PC-3 (cell line): ENCODE results near the gene NACC1. TPM values are rescaled to one million over a fixed set of nuclear protein-coding genes. Genes with fewer than 3 reads are reported as not detected.

ENCODE experiments used
- ATAC-seq: fragments of 200-7000 bp; cut with Tn5 transposase; 2 replicates; pipeline ENCODE4 v1.9.1; 2020; ENCODE audit warnings: mild to moderate bottlenecking, moderate library complexity
- BruUV-seq: library from RNA; stranded (reverse); fragments of 400-500 nt; replicated peaks from 2 replicates; lab custom pipeline; 2021; lab: Mats Ljungman, UMichigan
- CTCF ChIA-PET: fragments of 300-600 bp; sonication (Branson Sonifier 250); formaldehyde crosslinking; loops from one replicate; lab custom pipeline; 2022; ENCODE audit warnings: antibody characterized with exemption; lab: Charles Lee
- POLR2A ChIA-PET: fragments of 300-600 bp; sonication (Branson Sonifier 250); formaldehyde crosslinking; loops from one replicate; lab custom pipeline; 2022; ENCODE audit warnings: antibody characterized with exemption; ENCODE audit not compliant: unreplicated experiment; lab: Charles Lee
- DNase-seq: peaks from one replicate; pipeline ENCODE4 v3.0.0-alpha.2; 2015
- H2AFZ ChIP-seq: fragments of 300-600 bp; sonication (generic); 2 replicates; pipeline ENCODE4 v1.6.0; 2016; ENCODE audit warnings: antibody characterized with exemption, low read length
- H3F3A ChIP-seq: fragments of 300-600 bp; sonication (generic); one replicate; pipeline ENCODE4 v1.6.0; 2017; ENCODE audit warnings: antibody characterized with exemption, low read length, control low read depth, mild to moderate bottlenecking; ENCODE audit not compliant: unreplicated experiment
- H3K27ac ChIP-seq: fragments of 300-600 bp; sonication (generic); 2 replicates; pipeline ENCODE4 v1.5.1; 2016; ENCODE audit warnings: mild to moderate bottlenecking, low read length
- H3K27me3 ChIP-seq: fragments of 300-600 bp; sonication (generic); 2 replicates; pipeline ENCODE4 v1.6.1; 2016; ENCODE audit warnings: low read length, mixed read lengths
- H3K36me3 ChIP-seq: fragments of 300-600 bp; sonication (generic); 2 replicates; pipeline ENCODE4 v1.6.1; 2016; ENCODE audit warnings: low read depth, mixed run types, low read length, mixed read lengths
- H3K4me1 ChIP-seq: fragments of 300-600 bp; sonication (generic); 2 replicates; pipeline ENCODE4 v1.5.1; 2016; ENCODE audit warnings: low read length; ENCODE audit not compliant: insufficient read depth
- H3K4me2 ChIP-seq: fragments of 300-600 bp; sonication (generic); 2 replicates; pipeline ENCODE4 v1.6.0; 2016; ENCODE audit warnings: low read length
- H3K4me3 ChIP-seq: fragments of 300-600 bp; sonication (generic); 2 replicates; pipeline ENCODE4 v1.5.1; 2016; ENCODE audit warnings: mild to moderate bottlenecking, low read length, mixed read lengths
- H3K79me2 ChIP-seq: fragments of 300-600 bp; sonication (generic); 2 replicates; pipeline ENCODE4 v1.6.1; 2017; ENCODE audit warnings: low read length, mixed read lengths
- H3K9ac ChIP-seq: fragments of 300-600 bp; sonication (generic); 2 replicates; pipeline ENCODE4 v1.6.0; 2016; ENCODE audit warnings: mild to moderate bottlenecking, low read length
- H3K9me2 ChIP-seq: fragments of 300-600 bp; sonication (generic); replicated peaks from 2 replicates; pipeline ENCODE4 v1.6.1; 2016; ENCODE audit warnings: mixed run types, low read length, mixed read lengths
- H3K9me3 ChIP-seq: fragments of 300-600 bp; sonication (generic); 2 replicates; pipeline ENCODE4 v1.6.1; 2016; ENCODE audit warnings: low read length, mixed read lengths
- H4K20me1 ChIP-seq: fragments of 300-600 bp; sonication (generic); 2 replicates; pipeline ENCODE4 v1.6.1; 2016; ENCODE audit warnings: low read length, mixed read lengths
- EZH2 ChIP-seq: fragments of 300-600 bp; sonication (generic); IDR thresholded peaks from one replicate; pipeline ENCODE4 v1.6.1; 2017; ENCODE audit warnings: antibody characterized with exemption, mild to moderate bottlenecking, low read length; ENCODE audit not compliant: unreplicated experiment
- EZH2phosphoT487 ChIP-seq: fragments of 300-600 bp; sonication (generic); IDR thresholded peaks from 2 replicates; pipeline ENCODE4 v1.6.1; 2018; ENCODE audit warnings: mild to moderate bottlenecking, antibody characterized with exemption, low read length, borderline replicate concordance
- intact Hi-C: fragments of 100-400 bp; cut with micrococcal nuclease; formaldehyde crosslinking; loops from 2 replicates; pipeline ENCODE4 v1.9.0; 2023
- total RNA-seq: library from RNA; depleted of rRNA; stranded (reverse); fragments of >200 nt; gene quantifications from 2 replicates; pipeline ENCODE4 v1.2.3, GENCODE V29; 2014
- TF ChIP-seq, protein P1 (sequence below): fragments of 300-600 bp; sonication (generic); conservative IDR thresholded peaks from 2 replicates; pipeline ENCODE4 v1.5.1; 2017; ENCODE audit warnings: antibody characterized with exemption, low read depth, mild to moderate bottlenecking, low read length

Gene NACC1
- total RNA-seq, 1 experiment from 2014 or later: 266 TPM

- H4K20me1 ChIP-seq: no peaks in the 10 kb centered on the region
- no peaks in the 10 kb centered on the region for H3K79me2 ChIP-seq
- H3K4me3 ChIP-seq: no peak overlapping the region
- no peak overlapping the region for H3K9ac ChIP-seq
- ChIA-PET POLR2A (no interaction called here), CTCF (no interaction called here)
- no TSS peak for BruUV-seq
- H2AFZ ChIP-seq: no peak overlapping the region
- H3K27me3 ChIP-seq: no peaks in the 10 kb centered on the region
- TF ChIP-seq EZH2phosphoT487 (no peak), EZH2 (no peak)
- TF ChIP-seq, protein P1, sequence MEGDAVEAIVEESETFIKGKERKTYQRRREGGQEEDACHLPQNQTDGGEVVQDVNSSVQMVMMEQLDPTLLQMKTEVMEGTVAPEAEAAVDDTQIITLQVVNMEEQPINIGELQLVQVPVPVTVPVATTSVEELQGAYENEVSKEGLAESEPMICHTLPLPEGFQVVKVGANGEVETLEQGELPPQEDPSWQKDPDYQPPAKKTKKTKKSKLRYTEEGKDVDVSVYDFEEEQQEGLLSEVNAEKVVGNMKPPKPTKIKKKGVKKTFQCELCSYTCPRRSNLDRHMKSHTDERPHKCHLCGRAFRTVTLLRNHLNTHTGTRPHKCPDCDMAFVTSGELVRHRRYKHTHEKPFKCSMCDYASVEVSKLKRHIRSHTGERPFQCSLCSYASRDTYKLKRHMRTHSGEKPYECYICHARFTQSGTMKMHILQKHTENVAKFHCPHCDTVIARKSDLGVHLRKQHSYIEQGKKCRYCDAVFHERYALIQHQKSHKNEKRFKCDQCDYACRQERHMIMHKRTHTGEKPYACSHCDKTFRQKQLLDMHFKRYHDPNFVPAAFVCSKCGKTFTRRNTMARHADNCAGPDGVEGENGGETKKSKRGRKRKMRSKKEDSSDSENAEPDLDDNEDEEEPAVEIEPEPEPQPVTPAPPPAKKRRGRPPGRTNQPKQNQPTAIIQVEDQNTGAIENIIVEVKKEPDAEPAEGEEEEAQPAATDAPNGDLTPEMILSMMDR: no peak
- ATAC-seq (no peak; the same call in 1 of the 2 replicates), DNase-seq (no peak)
- no peaks in the 10 kb centered on the region for H3F3A ChIP-seq
- no peaks in the 10 kb centered on the region for H3K9me2 ChIP-seq
- intact Hi-C loops: no loop called here
- no peaks in the 10 kb centered on the region for H3K4me1 ChIP-seq
- peaks cover 15% of the 10 kb centered on the region; the same call in 1 of the 2 replicates for H3K36me3 ChIP-seq
- H3K4me2 ChIP-seq: no peak overlapping the region
- no peak overlapping the region for H3K27ac ChIP-seq
- H3K9me3 ChIP-seq: no peaks in the 10 kb centered on the region
Measured at GRCh38 chr19:13072188-13072908, 45.7 kb upstream of the NACC1 start.

- intact Hi-C loops: no loop called here
- H3K79me2 ChIP-seq: no peaks in the 10 kb centered on the region
- no peaks in the 10 kb centered on the region for H4K20me1 ChIP-seq
- no peak overlapping the region for H3K4me3 ChIP-seq
- ATAC-seq: no peak
- no peaks in the 10 kb centered on the region for H3K27me3 ChIP-seq
- BruUV-seq: no TSS peak
- ChIA-PET POLR2A (no interaction called here), CTCF (no interaction called here)
- H3K27ac ChIP-seq: no peak overlapping the region
- DNase-seq: no peak
- H3K9me3 ChIP-seq: no peaks in the 10 kb centered on the region
- H3K9me2 ChIP-seq: no peaks in the 10 kb centered on the region
- no peaks in the 10 kb centered on the region for H3F3A ChIP-seq
- H3K36me3 ChIP-seq: peaks cover 18% of the 10 kb centered on the region; the same call in 1 of the 2 replicates
- TF ChIP-seq, protein P1: no peak
- TF ChIP-seq EZH2 (no peak), EZH2phosphoT487 (no peak)
- H3K4me2 ChIP-seq: no peak overlapping the region
- no peak overlapping the region for H3K9ac ChIP-seq
- H2AFZ ChIP-seq: no peak overlapping the region
- no peaks in the 10 kb centered on the region for H3K4me1 ChIP-seq
Measured at GRCh38 chr19:13073263-13073662, 44.8 kb upstream of the NACC1 start.

- intact Hi-C loops: no loop called here
- ATAC-seq: no peak
- no peak overlapping the region for H2AFZ ChIP-seq
- no peak overlapping the region for H3K4me3 ChIP-seq
- TF ChIP-seq EZH2 (no peak), EZH2phosphoT487 (no peak)
- TF ChIP-seq, protein P1: no peak
- H3K27me3 ChIP-seq: no peaks in the 10 kb centered on the region
- no peaks in the 10 kb centered on the region for H3K9me2 ChIP-seq
- H3K79me2 ChIP-seq: no peaks in the 10 kb centered on the region
- no peak for DNase-seq
- H3K9me3 ChIP-seq: no peaks in the 10 kb centered on the region
- BruUV-seq: no TSS peak
- H3K27ac ChIP-seq: no peak overlapping the region
- peaks cover 5% of the 10 kb centered on the region for H3K4me1 ChIP-seq
- ChIA-PET POLR2A (interaction anchor here (0.5 kb wide), 1 partner anchor 38 kb away, joined by 3 read pairs; no protein-coding TSS in a partner anchor), CTCF (no interaction called here)
- H3K36me3 ChIP-seq: peaks cover 22% of the 10 kb centered on the region; the same call in 1 of the 2 replicates
- no peaks in the 10 kb centered on the region for H3F3A ChIP-seq
- H3K4me2 ChIP-seq: no peak overlapping the region
- H3K9ac ChIP-seq: no peak overlapping the region
- H4K20me1 ChIP-seq: no peaks in the 10 kb centered on the region
Measured at GRCh38 chr19:13074378-13074777, 43.7 kb upstream of the NACC1 start.
